ENCODE results near the gene OSBP2. TPM values are rescaled to one million over a fixed set of nuclear protein-coding genes. Genes with fewer than 3 reads are reported as not detected.

The OSBP2 gene
- total RNA-seq (2022), result 4.2 and 6.2 TPM in 2 replicates
- Bru-seq, nascent RNA, result percentile 38 among the genes with signal in this experiment
- percentile 35 among the genes with signal in this experiment for BruChase-seq, experiment 1, labeled RNA remaining after a 2-hour chase
- percentile 37 among the genes with signal in this experiment for BruChase-seq, experiment 2, labeled RNA remaining after a 6-hour chase
- long read RNA-seq, full-length matches to known transcripts, result 4 of 4 reads
- long read RNA-seq, partial matches to known transcripts, result 0 of 4 reads
- long read RNA-seq, other reads (novel, unspliced or antisense), result 0 of 4 reads

DNA sequence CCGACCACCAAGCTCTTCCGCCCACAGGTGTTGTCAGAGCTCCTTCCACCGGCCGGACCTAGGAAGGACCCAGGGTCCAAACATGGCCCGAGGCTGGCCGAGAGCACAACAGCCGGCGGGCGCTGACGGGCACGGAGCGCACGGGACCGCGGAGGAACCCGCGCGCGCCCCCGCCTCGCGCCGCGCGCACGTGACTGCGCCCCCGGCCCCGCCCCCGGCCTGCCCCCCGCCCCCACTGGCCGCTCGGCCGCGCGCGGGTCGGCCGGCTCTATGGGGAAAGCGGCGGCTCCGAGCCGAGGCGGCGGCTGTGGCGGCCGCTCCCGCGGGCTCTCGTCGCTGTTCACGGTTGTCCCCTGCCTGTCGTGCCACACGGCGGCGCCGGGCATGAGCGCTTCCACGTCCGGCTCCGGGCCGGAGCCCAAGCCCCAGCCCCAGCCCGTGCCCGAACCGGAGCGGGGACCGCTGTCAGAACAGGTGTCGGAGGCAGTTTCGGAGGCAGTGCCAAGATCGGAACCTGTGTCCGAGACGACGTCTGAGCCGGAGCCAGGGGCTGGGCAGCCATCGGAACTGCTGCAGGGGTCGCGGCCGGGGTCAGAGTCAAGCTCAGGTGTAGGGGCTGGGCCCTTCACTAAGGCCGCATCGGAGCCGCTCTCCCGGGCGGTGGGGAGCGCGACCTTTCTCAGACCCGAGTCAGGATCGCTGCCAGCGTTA, at the start of gene OSBP2:
TSS of gene OSBP2 (plus strand) at position 235 of the 711 bp plus-strand sequence. CDS start at position 271, 36 bp downstream.
- no peaks in the 10 kb centered on the region for H3K36me3 ChIP-seq (ENCODE audit: control insufficient read depth, insufficient read depth, low read length)
- intact Hi-C loops (cut with micrococcal nuclease; ENCODE audit: unreplicated experiment), result no loop called here
- 0 out of 2 replicates have a peak, but pooled peaks cover 4% of the 10 kb centered on the region for H3K4me1 ChIP-seq
- DNase-seq, result peak in 1 of 2 experiments; percentile 62
- H3K27me3 ChIP-seq (replicated peaks; ENCODE audit: control insufficient read depth, insufficient read depth, low read length), result no peaks in the 10 kb centered on the region
- CTCF ChIA-PET, result interaction anchor here (1.2 kb wide), 2 partner anchors 60 kb away, joined by 3 to 4 read pairs; no protein-coding TSS in a partner anchor
- POLR2A ChIA-PET, result interaction anchor here (0.6 kb wide), 1 partner anchor 12 kb away, joined by 3 read pairs; no protein-coding TSS in a partner anchor
- Mint-ChIP-seq H3K9me3 (ENCODE audit: unreplicated experiment) (no peaks in the 10 kb centered on the region), H3K27ac (ENCODE audit: unreplicated experiment) (no peak within 1 kb of the TSS), H3K4me3 (ENCODE audit: unreplicated experiment) (peak within 1 kb of the TSS; percentile 79), H3K27me3 (ENCODE audit: insufficient read depth, unreplicated experiment) (no peaks in the 10 kb centered on the region), H3K36me3 (ENCODE audit: insufficient read depth, unreplicated experiment) (no peaks in the 10 kb centered on the region), H3K4me1 (ENCODE audit: low read depth, unreplicated experiment) (no peaks in the 10 kb centered on the region)
- no peaks in the 10 kb centered on the region for H3K9me3 ChIP-seq
- H3K4me3 ChIP-seq (ENCODE audit: low read depth, low read length), result peak within 1 kb of the TSS; percentile 84
- BruUV-seq (replicated peaks), result no TSS peak
- TF ChIP-seq, protein P1, sequence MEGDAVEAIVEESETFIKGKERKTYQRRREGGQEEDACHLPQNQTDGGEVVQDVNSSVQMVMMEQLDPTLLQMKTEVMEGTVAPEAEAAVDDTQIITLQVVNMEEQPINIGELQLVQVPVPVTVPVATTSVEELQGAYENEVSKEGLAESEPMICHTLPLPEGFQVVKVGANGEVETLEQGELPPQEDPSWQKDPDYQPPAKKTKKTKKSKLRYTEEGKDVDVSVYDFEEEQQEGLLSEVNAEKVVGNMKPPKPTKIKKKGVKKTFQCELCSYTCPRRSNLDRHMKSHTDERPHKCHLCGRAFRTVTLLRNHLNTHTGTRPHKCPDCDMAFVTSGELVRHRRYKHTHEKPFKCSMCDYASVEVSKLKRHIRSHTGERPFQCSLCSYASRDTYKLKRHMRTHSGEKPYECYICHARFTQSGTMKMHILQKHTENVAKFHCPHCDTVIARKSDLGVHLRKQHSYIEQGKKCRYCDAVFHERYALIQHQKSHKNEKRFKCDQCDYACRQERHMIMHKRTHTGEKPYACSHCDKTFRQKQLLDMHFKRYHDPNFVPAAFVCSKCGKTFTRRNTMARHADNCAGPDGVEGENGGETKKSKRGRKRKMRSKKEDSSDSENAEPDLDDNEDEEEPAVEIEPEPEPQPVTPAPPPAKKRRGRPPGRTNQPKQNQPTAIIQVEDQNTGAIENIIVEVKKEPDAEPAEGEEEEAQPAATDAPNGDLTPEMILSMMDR (IDR thresholded peaks at IDR 0.05; ENCODE audit: insufficient read depth in 1 of 2, low read depth in 1 of 2, low read length in 1 of 2, severe bottlenecking in 1 of 2, unreplicated experiment in 1 of 2), result peak in 1 of 2 experiments; percentile 5

DNA sequence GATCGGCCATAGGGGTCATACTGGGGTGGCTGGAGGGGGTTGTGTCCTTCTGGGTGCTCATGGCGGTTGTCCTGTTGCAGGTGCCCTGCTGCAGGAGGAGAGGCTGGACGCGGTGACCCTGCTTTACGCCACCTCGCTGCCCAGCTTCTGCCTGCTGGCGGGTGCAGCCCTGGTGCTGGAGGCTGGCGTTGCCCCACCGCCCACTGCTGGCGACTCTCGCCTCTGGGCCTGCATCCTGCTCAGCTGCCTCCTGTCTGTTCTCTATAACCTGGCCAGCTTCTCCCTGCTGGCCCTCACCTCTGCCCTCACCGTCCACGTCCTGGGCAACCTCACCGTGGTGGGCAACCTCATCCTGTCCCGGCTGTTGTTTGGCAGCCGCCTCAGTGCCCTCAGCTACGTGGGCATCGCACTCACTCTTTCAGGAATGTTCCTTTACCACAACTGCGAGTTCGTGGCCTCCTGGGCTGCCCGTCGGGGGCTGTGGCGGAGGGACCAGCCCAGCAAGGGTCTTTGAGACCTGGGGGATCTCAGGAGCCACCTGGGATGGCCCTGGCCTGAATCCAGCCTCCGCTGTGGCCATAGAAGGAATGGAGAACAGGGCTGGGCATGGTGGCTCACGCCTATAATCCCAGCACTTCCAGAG, 48.0 kb upstream of the OSBP2 start:
- no peaks in the 10 kb centered on the region for H3K9me3 ChIP-seq
- H3K4me1 ChIP-seq, result no peaks in the 10 kb centered on the region
- Mint-ChIP-seq H3K4me3 (ENCODE audit: unreplicated experiment) (no peak overlapping the region), H3K36me3 (ENCODE audit: insufficient read depth, unreplicated experiment) (no peaks in the 10 kb centered on the region), H3K27me3 (ENCODE audit: insufficient read depth, unreplicated experiment) (no peaks in the 10 kb centered on the region), H3K27ac (ENCODE audit: unreplicated experiment) (no peak overlapping the region), H3K4me1 (ENCODE audit: low read depth, unreplicated experiment) (no peaks in the 10 kb centered on the region), H3K9me3 (ENCODE audit: unreplicated experiment) (no peaks in the 10 kb centered on the region)
- no peak for DNase-seq
- TF ChIP-seq, protein P1 (IDR thresholded peaks at IDR 0.05; ENCODE audit: insufficient read depth in 1 of 2, low read depth in 1 of 2, low read length in 1 of 2, severe bottlenecking in 1 of 2, unreplicated experiment in 1 of 2), result no peak
- CTCF ChIA-PET, result interaction anchor here (0.5 to 0.6 kb wide), 2 partner anchors 106 to 244 kb away, joined by 3 read pairs; no protein-coding TSS in a partner anchor
- intact Hi-C loops (cut with micrococcal nuclease; ENCODE audit: unreplicated experiment), result no loop called here
- POLR2A ChIA-PET, result no interaction called here
- H3K36me3 ChIP-seq (ENCODE audit: control insufficient read depth, insufficient read depth, low read length), result no peaks in the 10 kb centered on the region
- no TSS peak for BruUV-seq (replicated peaks)
- H3K4me3 ChIP-seq (ENCODE audit: low read depth, low read length), result no peak overlapping the region
- no peaks in the 10 kb centered on the region for H3K27me3 ChIP-seq (replicated peaks; ENCODE audit: control insufficient read depth, insufficient read depth, low read length)

DNA sequence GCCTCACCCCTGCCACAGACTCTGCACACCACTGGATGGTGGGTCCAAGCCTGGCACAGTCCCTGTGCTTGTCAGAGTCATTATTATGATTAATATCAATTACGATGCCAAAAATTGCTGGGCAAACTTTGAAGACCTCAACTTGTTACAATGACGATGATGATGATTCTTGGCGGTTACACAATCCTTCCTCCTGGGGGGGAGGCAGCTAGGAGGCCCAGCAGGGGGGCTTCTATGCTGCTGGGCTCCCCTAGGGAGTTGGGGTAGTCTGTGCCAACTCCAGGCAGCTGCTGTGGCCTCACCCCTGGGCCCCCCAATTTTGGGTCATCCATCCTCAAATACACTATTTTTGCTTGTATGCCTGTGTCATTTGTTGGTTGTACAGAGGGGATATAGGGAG, 47.1 kb upstream of the OSBP2 start:
- BruUV-seq (replicated peaks), result no TSS peak
- ChIA-PET POLR2A (no interaction called here), CTCF (no interaction called here)
- no peaks in the 10 kb centered on the region for H3K9me3 Mint-ChIP-seq (ENCODE audit: unreplicated experiment)
- Histone ChIP-seq H3K4me1 (no peaks in the 10 kb centered on the region), H3K27me3 (replicated peaks; ENCODE audit: control insufficient read depth, insufficient read depth, low read length) (no peaks in the 10 kb centered on the region), H3K4me3 (ENCODE audit: low read depth, low read length) (no peak overlapping the region), H3K9me3 (no peaks in the 10 kb centered on the region), H3K36me3 (ENCODE audit: control insufficient read depth, insufficient read depth, low read length) (no peaks in the 10 kb centered on the region)
- intact Hi-C loops (cut with micrococcal nuclease; ENCODE audit: unreplicated experiment), result no loop called here
- H3K4me1 Mint-ChIP-seq (ENCODE audit: low read depth, unreplicated experiment), result no peaks in the 10 kb centered on the region
- H3K36me3 Mint-ChIP-seq (ENCODE audit: insufficient read depth, unreplicated experiment), result no peaks in the 10 kb centered on the region
- no peaks in the 10 kb centered on the region for H3K27me3 Mint-ChIP-seq (ENCODE audit: insufficient read depth, unreplicated experiment)
- no peak overlapping the region for H3K4me3 Mint-ChIP-seq (ENCODE audit: unreplicated experiment)
- no peak for DNase-seq
- TF ChIP-seq, protein P1 (IDR thresholded peaks at IDR 0.05; ENCODE audit: insufficient read depth in 1 of 2, low read depth in 1 of 2, low read length in 1 of 2, severe bottlenecking in 1 of 2, unreplicated experiment in 1 of 2), result no peak
- H3K27ac Mint-ChIP-seq (ENCODE audit: unreplicated experiment), result no peak overlapping the region
